GM12873 (cell line): ENCODE data around the gene CDNF.

Experiments used
- TF ChIP-seq, protein P1 (sequence below): IDR thresholded peaks from 2 replicates; pipeline ENCODE4 v1.5.1; 2012; ENCODE audit warnings: low read depth, mild to moderate bottlenecking, moderate library complexity, low read length, control low read depth; ENCODE audit not compliant: insufficient read depth; ENCODE audit errors: missing control alignments

CDNF gene

DNA sequence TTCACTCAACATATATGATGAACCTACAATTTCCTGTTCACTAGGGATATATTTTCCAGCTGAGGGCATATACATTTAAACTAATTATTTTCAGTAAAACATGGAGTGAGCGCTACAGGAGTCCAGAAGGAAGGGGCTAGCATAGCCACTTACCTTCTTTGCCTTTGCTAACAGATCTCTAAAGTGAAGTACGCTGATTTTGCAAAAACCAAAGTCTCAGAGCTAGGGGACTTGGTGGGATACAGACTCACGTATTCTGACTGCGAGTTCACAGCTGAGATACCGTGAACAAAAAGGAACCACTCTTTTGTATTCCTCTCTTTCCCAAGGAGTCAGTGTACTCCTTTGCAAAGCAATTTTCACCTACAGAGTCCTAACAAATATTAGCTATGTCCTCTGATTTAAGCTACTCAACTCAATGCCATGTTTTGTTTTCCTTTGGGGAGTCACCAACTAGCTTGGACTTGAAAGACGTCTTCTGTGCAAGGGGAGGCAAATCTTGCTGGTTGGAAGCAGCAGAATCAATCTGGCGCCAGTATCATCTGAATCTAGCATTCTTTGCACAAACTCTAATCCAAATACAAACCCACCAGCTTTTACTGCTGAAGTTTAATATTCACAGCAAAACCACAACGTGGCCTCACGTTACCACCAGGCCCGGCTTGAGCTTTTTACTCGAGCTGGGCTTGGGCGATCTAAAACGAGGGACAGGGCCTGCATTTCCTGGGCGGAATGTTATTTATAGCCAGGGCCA lies 657 bp downstream of the CDNF start:
- TF ChIP-seq, protein P1, sequence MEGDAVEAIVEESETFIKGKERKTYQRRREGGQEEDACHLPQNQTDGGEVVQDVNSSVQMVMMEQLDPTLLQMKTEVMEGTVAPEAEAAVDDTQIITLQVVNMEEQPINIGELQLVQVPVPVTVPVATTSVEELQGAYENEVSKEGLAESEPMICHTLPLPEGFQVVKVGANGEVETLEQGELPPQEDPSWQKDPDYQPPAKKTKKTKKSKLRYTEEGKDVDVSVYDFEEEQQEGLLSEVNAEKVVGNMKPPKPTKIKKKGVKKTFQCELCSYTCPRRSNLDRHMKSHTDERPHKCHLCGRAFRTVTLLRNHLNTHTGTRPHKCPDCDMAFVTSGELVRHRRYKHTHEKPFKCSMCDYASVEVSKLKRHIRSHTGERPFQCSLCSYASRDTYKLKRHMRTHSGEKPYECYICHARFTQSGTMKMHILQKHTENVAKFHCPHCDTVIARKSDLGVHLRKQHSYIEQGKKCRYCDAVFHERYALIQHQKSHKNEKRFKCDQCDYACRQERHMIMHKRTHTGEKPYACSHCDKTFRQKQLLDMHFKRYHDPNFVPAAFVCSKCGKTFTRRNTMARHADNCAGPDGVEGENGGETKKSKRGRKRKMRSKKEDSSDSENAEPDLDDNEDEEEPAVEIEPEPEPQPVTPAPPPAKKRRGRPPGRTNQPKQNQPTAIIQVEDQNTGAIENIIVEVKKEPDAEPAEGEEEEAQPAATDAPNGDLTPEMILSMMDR: no peak

- TF ChIP-seq, protein P1: no peak
Observed at GRCh38 chr10:14836208-14836607, 1.6 kb downstream of the CDNF start.

GRCh38 chr10:14833106-14833505 lies 4.7 kb downstream of the CDNF start:
- TF ChIP-seq, protein P1: no peak

GRCh38 chr10:14826076-14826829 lies 11.6 kb downstream of the CDNF start:
- TF ChIP-seq, protein P1: no peak

DNA sequence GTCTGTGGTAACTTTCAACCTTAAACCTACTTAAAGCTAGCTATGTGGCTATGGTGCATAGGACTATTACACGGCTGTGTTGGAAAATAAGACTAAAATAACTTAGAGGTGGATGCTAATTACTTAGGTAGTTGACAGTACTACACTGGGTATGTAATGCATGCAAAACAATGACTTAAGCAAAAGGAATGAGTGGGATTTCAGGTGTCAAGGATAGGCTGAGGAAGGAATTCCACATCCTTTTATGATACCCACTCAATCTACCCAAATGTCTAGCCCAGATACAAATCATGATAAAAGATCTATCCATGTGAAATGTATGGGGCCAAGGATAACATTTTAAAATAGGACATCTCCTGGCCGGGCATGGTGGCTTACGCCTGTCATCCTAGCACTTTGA lies 13.9 kb downstream of the CDNF start:
- TF ChIP-seq, protein P1: no peak

GRCh38 chr10:14822879-14823755 lies 14.7 kb downstream of the CDNF start:
- TF ChIP-seq, protein P1: peak; percentile 62
